HCT116 (cell line): ENCODE measurements around the gene RTN4RL1. TPM values are rescaled to one million over a fixed set of nuclear protein-coding genes. Genes with fewer than 3 reads are reported as not detected.

ENCODE experiments used
- ATAC-seq: fragments of 200-7000 bp; cut with Tn5 transposase; 2 replicates; pipeline ENCODE4 v1.9.1; 2020; ENCODE audit warnings: mild to moderate bottlenecking, moderate library complexity
- BruUV-seq: library from RNA; stranded (reverse); fragments of 400-500 nt; replicated peaks from 2 replicates; lab custom pipeline; 2021; lab: Mats Ljungman, UMichigan
- CTCF ChIA-PET: fragments of 300-600 bp; sonication (Branson Sonifier 250); formaldehyde crosslinking; loops from one replicate; lab custom pipeline; 2021; ENCODE audit warnings: antibody characterized with exemption; lab: Charles Lee
- POLR2A ChIA-PET: fragments of 300-600, 350-600 bp; sonication (Branson Sonifier 250); formaldehyde crosslinking; loops from one replicate; lab custom pipeline; 2021; ENCODE audit warnings: antibody characterized with exemption; lab: Charles Lee
- RAD21 ChIA-PET, 2 experiments: fragments of 300-600 bp; sonication (Branson Sonifier 250); formaldehyde crosslinking; loops; one replicate each; lab custom pipeline; 2023; ENCODE audit warnings: low total read pairs in 2 of 2; ENCODE audit not compliant: uncharacterized antibody in 2 of 2, unreplicated experiment in 2 of 2, low non-redundant PET in 1 of 2; lab: Charles Lee
- DNase-seq: peaks from one replicate; pipeline ENCODE4 v3.0.0-alpha.2; 2010; ENCODE audit warnings: low read depth, low spot score
- H2AFZ ChIP-seq: fragments of 200-600 bp; shearing (Covaris generic), sonication (generic); 2 replicates; pipeline ENCODE4 v1.6.1; 2017; ENCODE audit warnings: low read depth, mixed run types, mixed read lengths, antibody characterized with exemption, low read length; ENCODE audit not compliant: poor library complexity, severe bottlenecking
- H3K27ac ChIP-seq: 2 replicates; pipeline ENCODE4 v1.5.1; 2012; ENCODE audit warnings: low read depth, low read length
- H3K27me3 ChIP-seq: fragments of 200-600 bp; sonication (generic); 2 replicates; pipeline ENCODE4 v1.6.1; 2016; ENCODE audit warnings: mixed run types, low read length, mixed read lengths; ENCODE audit not compliant: insufficient read depth
- H3K36me3 ChIP-seq, 2 experiments: fragments of 200-500 bp in 1 of 2; fragments of 200-600 bp in 1 of 2; sonication (Bioruptor generic) in 1 of 2; sonication (generic) in 1 of 2; 2 replicates each; pipeline versions ENCODE4 v1.5.1 to v1.6.1; 2014 to 2016; ENCODE audit warnings: low read length in 2 of 2, inconsistent platforms in 1 of 2, mixed read lengths in 1 of 2, mixed run types in 1 of 2; ENCODE audit not compliant: insufficient read depth in 2 of 2, control insufficient read depth in 1 of 2
- H3K4me1 ChIP-seq, 2 experiments: fragments of 200-600 bp in 1 of 2; sonication (generic) in 1 of 2; 2 replicates each; pipeline versions ENCODE4 v1.5.1 to v1.6.1; 2012 to 2017; ENCODE audit warnings: low read length in 2 of 2, inconsistent platforms in 1 of 2, mild to moderate bottlenecking in 1 of 2, mixed read lengths in 1 of 2, mixed run types in 1 of 2, moderate library complexity in 1 of 2; ENCODE audit not compliant: insufficient read depth in 2 of 2, control insufficient read depth in 1 of 2
- H3K4me2 ChIP-seq: fragments of 200-600 bp; sonication (generic); 2 replicates; pipeline ENCODE4 v1.6.1; 2017; ENCODE audit warnings: mixed run types, low read length, mixed read lengths
- H3K4me3 ChIP-seq, 2 experiments: fragments of 200-600 bp in 1 of 2; sonication (generic) in 1 of 2; replicated peaks in 1 of 2; 2 replicates each; pipeline ENCODE4 v1.5.1; 2011 to 2016; ENCODE audit warnings: low read length in 2 of 2, control low read depth in 1 of 2, low read depth in 1 of 2, mild to moderate bottlenecking in 1 of 2, mixed read lengths in 1 of 2, mixed run types in 1 of 2
- H3K79me2 ChIP-seq: fragments of 200-600 bp; sonication (generic); 2 replicates; pipeline ENCODE4 v1.6.1; 2017; ENCODE audit warnings: mild to moderate bottlenecking, mixed run types, low read length, moderate library complexity, mixed read lengths; ENCODE audit not compliant: insufficient read depth
- H3K9ac ChIP-seq: fragments of 200-600 bp; sonication (generic); 2 replicates; pipeline ENCODE4 v1.6.1; 2016; ENCODE audit warnings: low read length, mixed read lengths
- H3K9me2 ChIP-seq: fragments of 200-600 bp; sonication (generic), shearing (Covaris generic); 2 replicates; pipeline ENCODE4 v1.6.1; 2017; ENCODE audit warnings: mixed run types, mild to moderate bottlenecking, moderate library complexity; ENCODE audit not compliant: insufficient read depth
- H3K9me3 ChIP-seq, 2 experiments: fragments of 200-500 bp in 1 of 2; fragments of 200-600 bp in 1 of 2; sonication (Bioruptor generic) in 1 of 2; sonication (generic) in 1 of 2; 2 replicates each; pipeline ENCODE4 v1.6.1; 2014 to 2017; ENCODE audit warnings: low read length in 2 of 2, mixed read lengths in 2 of 2, inconsistent platforms in 1 of 2, low read depth in 1 of 2, mild to moderate bottlenecking in 1 of 2, mixed run types in 1 of 2, moderate library complexity in 1 of 2; ENCODE audit not compliant: control insufficient read depth in 1 of 2, insufficient read depth in 1 of 2
- H4K20me1 ChIP-seq: fragments of 200-600 bp; sonication (generic), shearing (Covaris generic); 2 replicates; pipeline ENCODE4 v1.6.1; 2017; ENCODE audit warnings: mixed run types, mild to moderate bottlenecking, moderate library complexity; ENCODE audit not compliant: insufficient read depth
- CBX3 ChIP-seq: IDR thresholded peaks from 2 replicates; pipeline ENCODE4 v1.6.1; 2012; ENCODE audit warnings: low read depth
- CEBPB ChIP-seq: IDR thresholded peaks from 2 replicates; pipeline ENCODE4 v1.6.1; 2012; ENCODE audit warnings: low read depth
- CTCF ChIP-seq, 3 experiments: fragments of 200-600 bp in 1 of 3; sonication (generic) in 1 of 3; IDR thresholded peaks in 2 of 3; conservative IDR thresholded peaks in 1 of 3; 2 replicates each; pipeline ENCODE4 v1.5.1; 2012 to 2017; ENCODE audit warnings: low read depth in 2 of 3, low read length in 2 of 3, antibody characterized with exemption in 1 of 3, borderline replicate concordance in 1 of 3, control low read depth in 1 of 3, mild to moderate bottlenecking in 1 of 3, mixed read lengths in 1 of 3, mixed run types in 1 of 3, moderate library complexity in 1 of 3; ENCODE audit not compliant: insufficient read depth in 1 of 3
- EGR1 ChIP-seq: IDR thresholded peaks from 2 replicates; pipeline ENCODE4 v1.6.1; 2012; ENCODE audit warnings: low read depth
- EZH2phosphoT487 ChIP-seq: fragments of 200-600 bp; IDR thresholded peaks from 2 replicates; pipeline ENCODE4 v1.6.1; 2018; ENCODE audit warnings: antibody characterized with exemption, borderline replicate concordance
- POLR2A ChIP-seq: IDR thresholded peaks from 2 replicates; pipeline ENCODE4 v1.7.0; 2011; ENCODE audit warnings: borderline replicate concordance; ENCODE audit not compliant: insufficient read depth, insufficient read length; ENCODE audit errors: extremely low read depth
- POLR2AphosphoS5 ChIP-seq: IDR thresholded peaks from 2 replicates; pipeline ENCODE4 v1.6.1; 2011; ENCODE audit warnings: mild to moderate bottlenecking, low read depth, low read length, moderate library complexity
- RAD21 ChIP-seq: IDR thresholded peaks from 2 replicates; pipeline ENCODE4 v1.6.1; 2012; ENCODE audit warnings: low read depth, mild to moderate bottlenecking
- REST ChIP-seq: IDR thresholded peaks from 2 replicates; pipeline ENCODE4 v1.6.1; 2012; ENCODE audit warnings: low read depth
- SRF ChIP-seq: IDR thresholded peaks from 2 replicates; pipeline ENCODE4 v1.6.1; 2012; ENCODE audit warnings: low read depth
- TCF7L2 ChIP-seq: IDR thresholded peaks from 2 replicates; pipeline ENCODE4 v1.7.0; 2011; ENCODE audit warnings: borderline replicate concordance, inconsistent platforms; ENCODE audit not compliant: insufficient read depth, insufficient read length; ENCODE audit errors: extremely low read depth
- ZNF274 ChIP-seq: fragments of 200-500 bp; sonication (Bioruptor generic); IDR thresholded peaks from 2 replicates; pipeline ENCODE4 v1.6.1; 2014; ENCODE audit warnings: mild to moderate bottlenecking, low read depth, low read length, inconsistent platforms
- intact Hi-C: fragments of 100-400 bp; cut with micrococcal nuclease; formaldehyde crosslinking; loops from 2 replicates; pipeline ENCODE4 v1.10.0; 2022
- total RNA-seq: library from RNA; stranded (reverse); gene quantifications from one replicate; pipeline ENCODE4 v1.2.1, GENCODE V29; 2021; ENCODE audit not compliant: unreplicated experiment

The RTN4RL1 gene
- total RNA-seq, 1 experiment from 2014 or later, result 3.7 TPM

- H3K9ac ChIP-seq, result no peak overlapping the region
- no peaks in the 10 kb centered on the region for H3K36me3 ChIP-seq
- ATAC-seq (peak; percentile 12; the same call in 1 of the 2 replicates), DNase-seq (no peak)
- no TSS peak for BruUV-seq
- CTCF ChIA-PET, result interaction anchor here (2.6 kb wide), 1 partner anchor 180 kb away, joined by 12 read pairs; no protein-coding TSS in a partner anchor
- no peaks in the 10 kb centered on the region for H3K79me2 ChIP-seq
- POLR2A ChIA-PET, result no interaction called here
- H3K4me1 ChIP-seq, result peaks cover 0 to 12% of the 10 kb centered on the region in 2 experiments; a peak in 3 of 4 replicates
- H3K9me3 ChIP-seq, result no peaks in the 10 kb centered on the region
- TF ChIP-seq RAD21, result no peak
- no peak for TF ChIP-seq CTCF (IDR thresholded peaks at IDR 0.05 in 2 of 3, conservative IDR thresholded peaks at IDR 0.05 in 1 of 3; ENCODE audit: borderline replicate concordance in 1 of 3, insufficient read depth in 1 of 3, low read depth in 2 of 3, low read length in 2 of 3)
- no peak for TF ChIP-seq POLR2A
- no peak for TF ChIP-seq SRF
- no peak for TF ChIP-seq EGR1
- no peak for TF ChIP-seq EZH2phosphoT487
- no peak for TF ChIP-seq ZNF274
- no peak for TF ChIP-seq POLR2AphosphoS5
- TF ChIP-seq TCF7L2, result no peak
- no peak for TF ChIP-seq CEBPB
- TF ChIP-seq REST, result no peak
- TF ChIP-seq CBX3, result no peak
- no peaks in the 10 kb centered on the region for H3K9me2 ChIP-seq
- no peak overlapping the region for H3K4me2 ChIP-seq
- H3K27me3 ChIP-seq, result no peaks in the 10 kb centered on the region
- H2AFZ ChIP-seq, result no peak overlapping the region
- RAD21 ChIA-PET, result no interaction called here
- no peak overlapping the region for H3K4me3 ChIP-seq
- intact Hi-C loops, result no loop called here
- H4K20me1 ChIP-seq, result no peaks in the 10 kb centered on the region
- no peak overlapping the region for H3K27ac ChIP-seq
These were observed 39.4 kb upstream of the RTN4RL1 start for GRCh38 chr17:2064520-2064971.
